Measurements from ENCODE around the gene NCOR1. TPM values are rescaled to one million over a fixed set of nuclear protein-coding genes. Genes with fewer than 3 reads are reported as not detected.
"Not testable (repeated sequence)": the region's sequence is repeated elsewhere in the genome, so short reads cannot be mapped to it uniquely, and the experiment has no call there.

Gene NCOR1
- polyA plus RNA-seq, 1 donor from 2014 or later, result 166 TPM

- H3K27ac Mint-ChIP-seq, result peak overlapping the region in 2 of 3 donors; percentile 53 to 74
- peaks cover 21 to 32% (median 26%) of the 10 kb centered on the region in 3 donors for H3K4me1 Mint-ChIP-seq
- H3K27me3 Mint-ChIP-seq, result no peaks in the 10 kb centered on the region
- no peak overlapping the region for H3K4me3 Mint-ChIP-seq
- H3K9me3 Mint-ChIP-seq, result no peaks in the 10 kb centered on the region
- peaks cover 2% of the 10 kb centered on the region for H3K36me3 Mint-ChIP-seq
Observed at GRCh38 chr17:16197276-16197675, 18.1 kb downstream of the NCOR1 start.

GRCh38 chr17:16194307-16194835 lies 21.0 kb downstream of the NCOR1 start:
- H3K36me3 Mint-ChIP-seq, H3K27me3 Mint-ChIP-seq, H3K9me3 Mint-ChIP-seq, H3K4me3 Mint-ChIP-seq, H3K27ac Mint-ChIP-seq: not testable (repeated sequence)
- peaks cover 8 to 18% (median 11%) of the 10 kb centered on the region in 3 donors for H3K4me1 Mint-ChIP-seq

GRCh38 chr17:16191604-16192003 lies 23.7 kb downstream of the NCOR1 start:
- no peak overlapping the region for H3K27ac Mint-ChIP-seq
- H3K4me3 Mint-ChIP-seq, result no peak overlapping the region
- no peaks in the 10 kb centered on the region for H3K9me3 Mint-ChIP-seq
- H3K27me3 Mint-ChIP-seq, result no peaks in the 10 kb centered on the region
- H3K4me1 Mint-ChIP-seq, result peaks cover 4 to 13% (median 12%) of the 10 kb centered on the region in 3 donors
- H3K36me3 Mint-ChIP-seq, result peaks cover 4% of the 10 kb centered on the region

GRCh38 chr17:16190703-16191360 lies 24.5 kb downstream of the NCOR1 start:
- Mint-ChIP-seq H3K9me3 (no peaks in the 10 kb centered on the region), H3K27ac (peak overlapping the region in 1 of 3 donors; percentile 35), H3K27me3 (no peaks in the 10 kb centered on the region), H3K4me1 (peaks cover 4 to 13% (median 12%) of the 10 kb centered on the region in 3 donors), H3K4me3 (no peak overlapping the region), H3K36me3 (peaks cover 5% of the 10 kb centered on the region)

- no peaks in the 10 kb centered on the region for H3K27me3 Mint-ChIP-seq
- H3K4me1 Mint-ChIP-seq, result peaks cover 6 to 16% (median 10%) of the 10 kb centered on the region in 3 donors
- H3K4me3 Mint-ChIP-seq, result peak overlapping the region in 1 of 4 donors; percentile 24
- peak overlapping the region in 2 of 3 donors; percentile 37 to 53 for H3K27ac Mint-ChIP-seq
- peaks cover 10% of the 10 kb centered on the region for H3K36me3 Mint-ChIP-seq
- H3K9me3 Mint-ChIP-seq, result no peaks in the 10 kb centered on the region
Observed at GRCh38 chr17:16189791-16190348, 25.5 kb downstream of the NCOR1 start.

- Mint-ChIP-seq H3K27me3 (no peaks in the 10 kb centered on the region), H3K36me3 (peaks cover 10% of the 10 kb centered on the region), H3K4me3 (no peak overlapping the region), H3K4me1 (peaks cover 11 to 33% (median 14%) of the 10 kb centered on the region in 3 donors), H3K27ac (no peak overlapping the region), H3K9me3 (no peaks in the 10 kb centered on the region)
Observed at GRCh38 chr17:16187642-16188041, 27.7 kb downstream of the NCOR1 start.

- Mint-ChIP-seq H3K36me3 (peaks cover 19% of the 10 kb centered on the region), H3K4me1 (peaks cover 12 to 28% (median 21%) of the 10 kb centered on the region in 3 donors), H3K27ac (no peak overlapping the region), H3K27me3 (no peaks in the 10 kb centered on the region), H3K9me3 (no peaks in the 10 kb centered on the region), H3K4me3 (no peak overlapping the region)
Observed at GRCh38 chr17:16181581-16181980, 33.8 kb downstream of the NCOR1 start.

GRCh38 chr17:16178836-16179235 lies 36.5 kb downstream of the NCOR1 start:
- H3K9me3 Mint-ChIP-seq, result no peaks in the 10 kb centered on the region
- no peak overlapping the region for H3K4me3 Mint-ChIP-seq
- peaks cover 7 to 19% (median 17%) of the 10 kb centered on the region in 3 donors for H3K4me1 Mint-ChIP-seq
- H3K27ac Mint-ChIP-seq, result no peak overlapping the region
- H3K36me3 Mint-ChIP-seq, result peaks cover 13% of the 10 kb centered on the region
- no peaks in the 10 kb centered on the region for H3K27me3 Mint-ChIP-seq

- H3K4me1 Mint-ChIP-seq, result peaks cover 4 to 5% (median 4%) of the 10 kb centered on the region in 3 donors
- H3K27me3 Mint-ChIP-seq, result no peaks in the 10 kb centered on the region
- H3K36me3 Mint-ChIP-seq, result peaks cover 6% of the 10 kb centered on the region
- no peak overlapping the region for H3K27ac Mint-ChIP-seq
- peaks cover 0 to 1% (median 0%) of the 10 kb centered on the region in 3 donors for H3K9me3 Mint-ChIP-seq
- H3K4me3 Mint-ChIP-seq, result no peak overlapping the region
Observed at GRCh38 chr17:16171613-16172012, 43.7 kb downstream of the NCOR1 start.

- not testable (repeated sequence) for H3K36me3 Mint-ChIP-seq, H3K27ac Mint-ChIP-seq, H3K27me3 Mint-ChIP-seq, H3K4me1 Mint-ChIP-seq, H3K9me3 Mint-ChIP-seq, H3K4me3 Mint-ChIP-seq
Observed at GRCh38 chr17:16166766-16167165, 48.6 kb downstream of the NCOR1 start.

GRCh38 chr17:16158714-16159113 lies 56.6 kb downstream of the NCOR1 start:
- Mint-ChIP-seq H3K27ac (peak overlapping the region in 1 of 3 donors; percentile 76), H3K4me3 (no peak overlapping the region), H3K36me3 (peaks cover 1% of the 10 kb centered on the region), H3K4me1 (peaks cover 0 to 3% (median 0%) of the 10 kb centered on the region in 3 donors), H3K27me3 (no peaks in the 10 kb centered on the region), H3K9me3 (no peaks in the 10 kb centered on the region)

GRCh38 chr17:16155536-16155935 lies 59.8 kb downstream of the NCOR1 start:
- H3K27ac Mint-ChIP-seq, result no peak overlapping the region
- H3K4me1 Mint-ChIP-seq, result no peaks in the 10 kb centered on the region
- H3K9me3 Mint-ChIP-seq, result peaks cover 0 to 4% (median 2%) of the 10 kb centered on the region in 3 donors
- H3K4me3 Mint-ChIP-seq, result no peak overlapping the region
- H3K27me3 Mint-ChIP-seq, result no peaks in the 10 kb centered on the region
- peaks cover 8% of the 10 kb centered on the region for H3K36me3 Mint-ChIP-seq

GRCh38 chr17:16152326-16152725 lies 63.0 kb downstream of the NCOR1 start:
- H3K9me3 Mint-ChIP-seq, result not testable (repeated sequence)

GRCh38 chr17:16150251-16150856 lies 65.0 kb downstream of the NCOR1 start:
- H3K27ac Mint-ChIP-seq, result peak overlapping the region in 1 of 3 donors; percentile 39
- no peaks in the 10 kb centered on the region for H3K27me3 Mint-ChIP-seq
- H3K36me3 Mint-ChIP-seq, result peaks cover 8% of the 10 kb centered on the region
- H3K4me1 Mint-ChIP-seq, result no peaks in the 10 kb centered on the region
- H3K9me3 Mint-ChIP-seq, result peaks cover 0 to 4% (median 2%) of the 10 kb centered on the region in 3 donors
- H3K4me3 Mint-ChIP-seq, result no peak overlapping the region

More at GRCh38 chr17:16152326-16152725, 63.0 kb downstream of the NCOR1 start:
- not testable (repeated sequence) for H3K27me3 Mint-ChIP-seq, H3K27ac Mint-ChIP-seq, H3K4me3 Mint-ChIP-seq, H3K4me1 Mint-ChIP-seq, H3K36me3 Mint-ChIP-seq

- peak overlapping the region in 1 of 3 donors; percentile 24 for H3K27ac Mint-ChIP-seq
- H3K9me3 Mint-ChIP-seq, result peaks cover 0 to 4% (median 2%) of the 10 kb centered on the region in 3 donors
- no peaks in the 10 kb centered on the region for H3K27me3 Mint-ChIP-seq
- no peaks in the 10 kb centered on the region for H3K4me1 Mint-ChIP-seq
- H3K4me3 Mint-ChIP-seq, result no peak overlapping the region
- peaks cover 10% of the 10 kb centered on the region for H3K36me3 Mint-ChIP-seq
Observed at GRCh38 chr17:16148596-16148995, 66.7 kb downstream of the NCOR1 start.
